C4-2B (cell line): ENCODE data around the gene ST6GALNAC6.

Source experiments
- ZFX ChIP-seq: fragments of 450-650 bp; IDR thresholded peaks from 2 replicates; pipeline ENCODE4 v1.6.1; 2017
- TF ChIP-seq, protein P1 (sequence below): fragments of 450-650 bp; conservative IDR thresholded peaks from 2 replicates; pipeline ENCODE4 v1.5.1; 2017; ENCODE audit warnings: mild to moderate bottlenecking

DNA sequence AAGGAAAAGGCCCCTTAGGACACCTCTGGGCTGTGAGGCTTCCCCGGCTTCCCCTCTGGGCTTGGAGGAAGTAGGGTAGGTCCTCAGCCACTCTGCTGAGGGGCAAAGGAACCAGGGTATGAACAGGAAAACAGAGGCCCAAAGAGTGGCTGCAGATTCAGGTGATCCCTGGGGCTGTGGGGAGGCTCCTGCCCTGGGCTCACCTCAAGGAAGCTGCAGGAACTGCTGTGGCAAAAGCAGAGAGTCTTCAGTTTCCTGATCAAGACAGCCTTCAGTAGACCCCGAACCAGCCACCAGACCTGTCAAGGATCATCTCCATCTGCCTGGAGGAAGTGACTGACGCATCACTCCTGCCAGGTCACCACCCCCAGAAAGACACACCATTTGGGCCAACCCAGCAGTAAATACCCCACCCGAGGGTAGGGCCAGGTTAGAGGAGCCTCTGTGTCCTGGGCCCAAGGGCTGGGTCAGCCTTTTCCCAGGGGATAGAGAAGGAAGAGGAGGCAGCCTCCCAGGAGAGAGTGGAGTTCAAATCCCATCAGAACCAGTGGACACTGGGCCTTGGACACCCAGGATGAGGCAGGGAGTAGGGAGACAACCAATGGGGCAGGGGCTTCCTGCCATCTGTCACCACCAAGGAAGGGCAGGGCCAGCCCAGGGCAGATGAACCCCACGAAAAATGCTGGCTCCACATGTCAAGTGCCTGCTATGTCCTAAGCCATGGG lies 5.8 kb upstream of the ST6GALNAC6 start:
- TF ChIP-seq, protein P1, sequence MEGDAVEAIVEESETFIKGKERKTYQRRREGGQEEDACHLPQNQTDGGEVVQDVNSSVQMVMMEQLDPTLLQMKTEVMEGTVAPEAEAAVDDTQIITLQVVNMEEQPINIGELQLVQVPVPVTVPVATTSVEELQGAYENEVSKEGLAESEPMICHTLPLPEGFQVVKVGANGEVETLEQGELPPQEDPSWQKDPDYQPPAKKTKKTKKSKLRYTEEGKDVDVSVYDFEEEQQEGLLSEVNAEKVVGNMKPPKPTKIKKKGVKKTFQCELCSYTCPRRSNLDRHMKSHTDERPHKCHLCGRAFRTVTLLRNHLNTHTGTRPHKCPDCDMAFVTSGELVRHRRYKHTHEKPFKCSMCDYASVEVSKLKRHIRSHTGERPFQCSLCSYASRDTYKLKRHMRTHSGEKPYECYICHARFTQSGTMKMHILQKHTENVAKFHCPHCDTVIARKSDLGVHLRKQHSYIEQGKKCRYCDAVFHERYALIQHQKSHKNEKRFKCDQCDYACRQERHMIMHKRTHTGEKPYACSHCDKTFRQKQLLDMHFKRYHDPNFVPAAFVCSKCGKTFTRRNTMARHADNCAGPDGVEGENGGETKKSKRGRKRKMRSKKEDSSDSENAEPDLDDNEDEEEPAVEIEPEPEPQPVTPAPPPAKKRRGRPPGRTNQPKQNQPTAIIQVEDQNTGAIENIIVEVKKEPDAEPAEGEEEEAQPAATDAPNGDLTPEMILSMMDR: no peak
- TF ChIP-seq ZFX: no peak
